ENCODE results near the gene FMN1. TPM values are rescaled to one million over a fixed set of nuclear protein-coding genes. Genes with fewer than 3 reads are reported as not detected.

FMN1 gene
- polyA plus RNA-seq, 3 donors, result 0.28 to 3.7 (median 0.34) TPM

GRCh38 chr15:32946210-32946609, 248.3 kb downstream of the FMN1 start:
- no peaks in the 10 kb centered on the region for H3K9me3 ChIP-seq (replicated peaks in 1 of 2; ENCODE audit: control insufficient read depth in 1 of 2, insufficient read depth in 1 of 2, low read length in 2 of 2)
- no peaks in the 10 kb centered on the region for H4K20me1 ChIP-seq (ENCODE audit: insufficient read depth, low read length)
- H3K4me3 Mint-ChIP-seq, result no peak overlapping the region
- H3K4me1 Mint-ChIP-seq, result no peaks in the 10 kb centered on the region
- no peaks in the 10 kb centered on the region for H3K79me2 ChIP-seq (ENCODE audit: insufficient read depth, low read length)
- H3K27me3 ChIP-seq (ENCODE audit: control insufficient read depth in 2 of 2, insufficient read depth in 2 of 2, low read length in 2 of 2), result no peaks in the 10 kb centered on the region
- 100% methylated on average over 2 of the region's 4 CpGs for WGBS (ENCODE audit: insufficient coverage)
- no peak overlapping the region for H3K9ac ChIP-seq (ENCODE audit: insufficient read depth, low read length, poor library complexity, severe bottlenecking)
- H3K4me2 ChIP-seq (replicated peaks; ENCODE audit: extremely low read depth, low read length, poor library complexity, severe bottlenecking), result no peak overlapping the region
- H3K4me3 ChIP-seq (replicated peaks in 1 of 3; ENCODE audit: low read depth in 2 of 3, low read length in 3 of 3), result no peak overlapping the region
- no peak overlapping the region for H3K27ac ChIP-seq (ENCODE audit: low read depth in 1 of 2, low read length in 2 of 2)
- H3K9me3 Mint-ChIP-seq, result peaks cover 0 to 10% (median 2%) of the 10 kb centered on the region in 7 donors
- TF ChIP-seq, protein P1, sequence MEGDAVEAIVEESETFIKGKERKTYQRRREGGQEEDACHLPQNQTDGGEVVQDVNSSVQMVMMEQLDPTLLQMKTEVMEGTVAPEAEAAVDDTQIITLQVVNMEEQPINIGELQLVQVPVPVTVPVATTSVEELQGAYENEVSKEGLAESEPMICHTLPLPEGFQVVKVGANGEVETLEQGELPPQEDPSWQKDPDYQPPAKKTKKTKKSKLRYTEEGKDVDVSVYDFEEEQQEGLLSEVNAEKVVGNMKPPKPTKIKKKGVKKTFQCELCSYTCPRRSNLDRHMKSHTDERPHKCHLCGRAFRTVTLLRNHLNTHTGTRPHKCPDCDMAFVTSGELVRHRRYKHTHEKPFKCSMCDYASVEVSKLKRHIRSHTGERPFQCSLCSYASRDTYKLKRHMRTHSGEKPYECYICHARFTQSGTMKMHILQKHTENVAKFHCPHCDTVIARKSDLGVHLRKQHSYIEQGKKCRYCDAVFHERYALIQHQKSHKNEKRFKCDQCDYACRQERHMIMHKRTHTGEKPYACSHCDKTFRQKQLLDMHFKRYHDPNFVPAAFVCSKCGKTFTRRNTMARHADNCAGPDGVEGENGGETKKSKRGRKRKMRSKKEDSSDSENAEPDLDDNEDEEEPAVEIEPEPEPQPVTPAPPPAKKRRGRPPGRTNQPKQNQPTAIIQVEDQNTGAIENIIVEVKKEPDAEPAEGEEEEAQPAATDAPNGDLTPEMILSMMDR (IDR thresholded peaks at IDR 0.05), result no peak
- intact Hi-C loops (cut with micrococcal nuclease), result no loop called here
- H3K36me3 ChIP-seq (replicated peaks in 1 of 2; ENCODE audit: control insufficient read depth in 1 of 2, insufficient read depth in 2 of 2, low read length in 2 of 2), result no peaks in the 10 kb centered on the region
- H3K36me3 Mint-ChIP-seq, result peaks cover 0 to 2% of the 10 kb centered on the region in 2 donors
- H3K4me1 ChIP-seq (ENCODE audit: control insufficient read depth in 1 of 2, insufficient read depth in 2 of 2, low read length in 2 of 2), result no peaks in the 10 kb centered on the region
- H2AFZ ChIP-seq (ENCODE audit: insufficient read depth, low read depth, low read length, poor library complexity, severe bottlenecking), result no peak overlapping the region
- no peaks in the 10 kb centered on the region for H3K27me3 Mint-ChIP-seq (ENCODE audit: low read depth in 3 of 3)
- no peak overlapping the region for H3K27ac Mint-ChIP-seq
- no peak for DNase-seq

DNA sequence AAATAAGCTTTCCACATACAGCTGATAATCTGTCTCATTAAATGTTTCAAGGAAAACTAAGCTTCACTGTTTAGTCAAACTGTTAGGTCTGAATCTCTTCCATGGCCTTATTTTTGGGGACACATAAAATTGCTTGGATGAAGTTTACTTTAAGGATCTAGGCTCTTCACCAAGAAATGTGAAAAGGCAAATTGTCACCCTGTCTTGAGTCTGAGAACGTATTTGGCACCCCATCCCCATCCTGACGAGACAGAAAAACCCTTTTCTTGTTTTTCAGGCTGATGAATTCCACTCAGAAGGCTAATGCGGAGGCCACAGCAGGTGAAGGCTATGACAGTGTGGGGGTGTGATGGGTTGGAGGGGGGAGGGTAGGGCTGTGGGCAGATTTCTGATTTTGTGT, 250.1 kb downstream of the FMN1 start:
- Histone ChIP-seq H3K79me2 (ENCODE audit: insufficient read depth, low read length) (no peaks in the 10 kb centered on the region), H3K27me3 (ENCODE audit: control insufficient read depth in 2 of 2, insufficient read depth in 2 of 2, low read length in 2 of 2) (no peaks in the 10 kb centered on the region), H3K9me3 (replicated peaks in 1 of 2; ENCODE audit: control insufficient read depth in 1 of 2, insufficient read depth in 1 of 2, low read length in 2 of 2) (no peaks in the 10 kb centered on the region), H3K4me2 (replicated peaks; ENCODE audit: extremely low read depth, low read length, poor library complexity, severe bottlenecking) (no peak overlapping the region), H3K4me3 (replicated peaks in 1 of 3; ENCODE audit: low read depth in 2 of 3, low read length in 3 of 3) (no peak overlapping the region), H3K4me1 (ENCODE audit: control insufficient read depth in 1 of 2, insufficient read depth in 2 of 2, low read length in 2 of 2) (no peaks in the 10 kb centered on the region), H2AFZ (ENCODE audit: insufficient read depth, low read depth, low read length, poor library complexity, severe bottlenecking) (no peak overlapping the region), H4K20me1 (ENCODE audit: insufficient read depth, low read length) (no peaks in the 10 kb centered on the region), H3K36me3 (replicated peaks in 1 of 2; ENCODE audit: control insufficient read depth in 1 of 2, insufficient read depth in 2 of 2, low read length in 2 of 2) (no peaks in the 10 kb centered on the region), H3K27ac (ENCODE audit: low read depth in 1 of 2, low read length in 2 of 2) (no peak overlapping the region), H3K9ac (ENCODE audit: insufficient read depth, low read length, poor library complexity, severe bottlenecking) (no peak overlapping the region)
- Mint-ChIP-seq H3K9me3 (peaks cover 0 to 5% (median under 1%) of the 10 kb centered on the region in 7 donors), H3K4me3 (no peak overlapping the region), H3K4me1 (no peaks in the 10 kb centered on the region), H3K36me3 (peaks cover 0 to 2% of the 10 kb centered on the region in 2 donors), H3K27ac (no peak overlapping the region), H3K27me3 (ENCODE audit: low read depth in 3 of 3) (no peaks in the 10 kb centered on the region)
- 83% methylated on average over 1 of the region's 3 CpGs for WGBS (ENCODE audit: insufficient coverage)
- TF ChIP-seq, protein P1 (IDR thresholded peaks at IDR 0.05), result no peak
- no peak for DNase-seq
- intact Hi-C loops (cut with micrococcal nuclease), result no loop called here
